GM19452 (cell line): Measurements from ENCODE around the gene MTUS2.

Source experiments
- ATAC-seq: cut with Tn5 transposase; IDR thresholded peaks from one replicate; pipeline ENCODE4 v1.9.1; 2021; ENCODE audit not compliant: unreplicated experiment

MTUS2 gene

GRCh38 chr13:28820099-28821051, at the start of gene MTUS2:
TSS of gene MTUS2 (plus strand) at chr13:28820339.
- no peak for ATAC-seq

GRCh38 chr13:28778308-28779215, 41.6 kb upstream of the MTUS2 start:
- no peak for ATAC-seq

GRCh38 chr13:28792992-28793391, 27.1 kb upstream of the MTUS2 start:
- ATAC-seq, result no peak

GRCh38 chr13:28794396-28794795, 25.7 kb upstream of the MTUS2 start:
- ATAC-seq, result no peak

- no peak for ATAC-seq
Measured at GRCh38 chr13:28796938-28797257, 23.2 kb upstream of the MTUS2 start.

GRCh38 chr13:28805193-28805819, 14.8 kb upstream of the MTUS2 start:
- ATAC-seq, result no peak

- ATAC-seq, result no peak
Measured at GRCh38 chr13:28817204-28817603, 2.9 kb upstream of the MTUS2 start.

- ATAC-seq, result no peak
Measured at GRCh38 chr13:28819046-28819730, 951 bp upstream of the MTUS2 start.

GRCh38 chr13:28819735-28820098, 422 bp upstream of the MTUS2 start:
- no peak for ATAC-seq

- no peak for ATAC-seq
Measured at GRCh38 chr13:28822151-28822550, 2.0 kb downstream of the MTUS2 start.

GRCh38 chr13:28822801-28823200, 2.7 kb downstream of the MTUS2 start:
- no peak for ATAC-seq

GRCh38 chr13:28825379-28825778, 5.2 kb downstream of the MTUS2 start:
- no peak for ATAC-seq

- no peak for ATAC-seq
Measured at GRCh38 chr13:28826368-28826767, 6.2 kb downstream of the MTUS2 start.

GRCh38 chr13:28830580-28830979, 10.4 kb downstream of the MTUS2 start:
- no peak for ATAC-seq

- no peak for ATAC-seq
Measured at GRCh38 chr13:28831117-28831516, 11.0 kb downstream of the MTUS2 start.

- no peak for ATAC-seq
Measured at GRCh38 chr13:28837111-28837510, 17.0 kb downstream of the MTUS2 start.

- ATAC-seq, result no peak
Measured at GRCh38 chr13:28843639-28844038, 23.5 kb downstream of the MTUS2 start.

GRCh38 chr13:28849441-28849840, 29.3 kb downstream of the MTUS2 start:
- no peak for ATAC-seq

GRCh38 chr13:28850226-28850625, 30.1 kb downstream of the MTUS2 start:
- ATAC-seq, result no peak

GRCh38 chr13:28851422-28851821, 31.3 kb downstream of the MTUS2 start:
- no peak for ATAC-seq

GRCh38 chr13:28854657-28855056, 34.5 kb downstream of the MTUS2 start:
- no peak for ATAC-seq
